Dermis microvascular lymphatic vessel endothelial cell (primary cell): ENCODE measurements around the gene CELA2A. TPM values are rescaled to one million over a fixed set of nuclear protein-coding genes. Genes with fewer than 3 reads are reported as not detected.

Experiments used
- DNase-seq, 2 donors: peaks; one replicate each; pipeline versions ENCODE4 v3.0.0 to v3.0.0-alpha.2; 2010; ENCODE audit warnings: low read depth in 2 of 2
- total RNA-seq: library from RNA; depleted of rRNA; stranded (reverse); fragments of >200 nt; gene quantifications from 2 replicates; pipeline ENCODE4 v1.2.1, GENCODE V29; 2014

CELA2A gene
- not detected in 2 replicates for total RNA-seq

GRCh38 chr1:15456313-15456954 lies at the start of gene CELA2A:
CELA2A (plus strand) TSS chr1:15456732; CDS start chr1:15456754, 22 bp downstream.
- no peak for DNase-seq

DNA sequence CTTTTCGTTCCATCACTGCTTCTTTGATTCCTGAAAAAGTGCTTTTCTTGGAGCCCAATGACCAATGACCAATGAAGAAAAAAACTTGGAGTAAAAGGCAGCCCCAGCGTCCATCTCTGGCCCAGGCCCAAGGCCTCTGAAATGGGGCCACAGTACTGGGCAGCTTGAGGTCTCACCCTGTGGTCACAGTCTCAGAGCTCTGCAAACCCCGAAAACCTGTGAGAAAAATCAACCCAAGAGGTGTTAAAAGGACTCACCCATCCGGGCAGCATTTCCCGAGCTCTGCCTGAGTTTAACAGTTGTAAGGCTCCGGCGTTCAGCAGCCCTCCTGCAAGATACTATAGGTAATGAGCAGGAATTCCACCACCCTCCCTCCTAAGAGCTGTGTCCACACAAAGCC lies 49.0 kb upstream of the CELA2A start:
- DNase-seq: no peak

GRCh38 chr1:15408890-15409387 lies 47.6 kb upstream of the CELA2A start:
- DNase-seq: no peak

- peak; percentile 83 to 84 for DNase-seq
Observed at GRCh38 chr1:15409388-15410222, 46.9 kb upstream of the CELA2A start, which contains the start of gene EFHD2. EFHD2 (plus strand) TSS chr1:15409888; CDS start chr1:15409972, 84 bp downstream.

- no peak for DNase-seq
Observed at GRCh38 chr1:15410223-15410883, 46.2 kb upstream of the CELA2A start.

DNA sequence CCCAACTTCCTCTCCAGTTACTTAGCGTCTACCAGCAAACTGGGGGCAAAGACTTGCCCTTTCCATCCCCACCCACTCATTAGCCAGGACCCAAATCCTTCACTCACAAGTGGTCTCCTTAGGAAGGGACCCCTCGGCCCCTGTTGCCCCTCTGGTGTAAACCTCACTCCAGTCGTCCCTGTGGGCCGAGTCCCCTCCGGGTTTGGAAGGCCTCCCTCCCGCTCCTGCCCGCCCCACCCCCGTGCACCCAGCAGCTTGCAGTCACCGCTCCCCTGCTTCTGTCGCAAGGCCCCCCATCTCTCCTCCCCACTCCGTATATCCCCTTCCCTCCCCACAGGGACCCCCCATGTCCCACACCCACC lies 45.7 kb upstream of the CELA2A start:
- DNase-seq: no peak

GRCh38 chr1:15411593-15412137 lies 44.9 kb upstream of the CELA2A start:
- DNase-seq: no peak

DNA sequence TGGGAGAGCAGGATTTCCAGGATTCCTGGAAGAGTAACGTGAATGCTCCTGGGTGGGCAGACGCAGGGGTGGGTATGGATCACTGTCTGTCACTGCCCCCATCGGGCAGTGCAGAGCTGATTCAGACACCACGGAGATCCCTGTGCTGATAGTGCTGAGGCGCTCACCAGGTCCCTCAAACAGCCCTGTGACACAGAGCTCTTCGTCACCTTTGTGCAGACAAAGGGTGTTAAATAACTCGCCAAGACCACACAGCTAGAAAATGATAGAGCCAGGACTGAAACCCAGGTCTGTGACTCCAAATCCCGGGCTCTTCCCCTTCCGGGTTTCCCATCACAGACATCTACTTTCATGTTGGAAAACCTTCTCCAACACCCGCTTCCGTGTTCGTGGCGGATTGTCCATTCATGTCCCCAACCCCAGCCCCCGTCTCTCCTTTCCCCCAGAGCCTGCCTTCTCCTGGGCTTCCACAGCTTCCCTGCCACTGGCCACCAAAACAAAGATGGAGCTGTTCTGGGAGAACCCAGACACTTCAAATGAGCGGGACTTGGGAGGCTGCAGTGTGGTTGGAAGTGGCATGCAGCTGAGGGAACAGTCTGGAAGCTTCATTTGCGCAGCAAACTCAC lies 44.2 kb upstream of the CELA2A start:
- DNase-seq: peak in 1 of 2 donors; percentile 50

DNA sequence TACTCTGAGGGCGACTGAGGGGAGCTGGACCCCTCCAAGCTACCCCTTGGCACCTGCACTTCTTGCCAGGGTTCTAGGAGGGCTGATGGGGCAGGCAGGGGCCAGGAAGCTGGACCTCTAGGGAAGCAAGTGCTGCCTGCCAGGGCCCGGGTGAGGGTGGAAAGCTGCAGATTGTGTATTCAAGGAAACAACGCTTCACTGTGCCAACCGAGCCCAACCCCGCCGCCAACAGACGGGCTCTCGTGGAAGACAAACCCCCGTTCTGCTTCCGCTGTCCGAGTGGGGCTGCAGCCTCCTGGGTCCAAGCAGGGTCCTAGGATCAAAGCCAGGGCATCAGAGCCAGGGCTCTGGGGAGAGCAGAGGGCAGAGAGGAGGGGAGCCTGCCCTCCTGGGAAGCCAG lies 43.7 kb upstream of the CELA2A start:
- DNase-seq: peak in 1 of 2 donors; percentile 60

DNA sequence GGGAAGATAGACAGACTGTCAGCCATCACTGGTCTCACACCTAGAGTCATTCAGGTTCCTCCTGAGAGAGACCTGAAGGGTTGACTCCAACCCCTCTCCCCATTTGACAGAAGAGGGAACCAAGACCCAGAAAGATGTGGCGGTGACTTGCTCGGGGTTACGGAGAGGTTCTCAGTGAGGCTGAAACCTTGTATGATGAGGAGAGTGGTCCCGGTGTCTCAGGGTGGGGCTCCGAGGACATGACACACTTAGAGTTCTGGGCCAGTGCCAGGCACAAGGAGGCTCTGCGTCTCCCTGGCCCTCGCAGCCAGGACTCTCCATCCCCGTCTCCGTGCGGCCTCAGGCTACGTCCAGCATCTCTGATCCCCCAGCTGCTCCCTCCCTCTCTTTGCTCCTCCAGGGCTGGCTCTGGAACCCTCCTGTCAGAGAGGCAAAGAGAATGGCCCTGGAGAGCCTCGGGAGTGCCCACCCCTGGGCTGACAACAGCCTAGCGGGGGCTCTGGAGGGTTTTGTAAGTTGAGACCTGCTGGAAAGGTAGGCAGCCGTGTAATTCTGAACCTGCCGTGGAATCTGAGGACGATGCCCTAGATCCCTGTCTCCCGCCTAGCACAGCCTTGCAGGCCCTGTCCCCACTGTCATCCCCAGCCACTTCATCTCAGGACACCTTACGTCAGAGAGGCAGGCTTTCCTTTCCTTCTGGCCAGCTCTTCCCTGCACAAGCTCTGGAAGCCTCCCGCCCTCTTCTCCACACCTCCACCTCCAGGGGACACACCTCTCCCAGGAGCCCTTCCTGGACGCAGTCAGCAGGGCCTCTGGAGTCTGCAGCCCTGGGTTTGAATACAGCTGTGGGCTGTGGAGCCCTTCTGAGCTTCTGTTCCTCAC lies 42.7 kb upstream of the CELA2A start:
- no peak for DNase-seq

- no peak for DNase-seq
Observed at GRCh38 chr1:15414445-15414983, 42.0 kb upstream of the CELA2A start.

GRCh38 chr1:15417059-15417934 lies 39.2 kb upstream of the CELA2A start:
- DNase-seq: peak in 1 of 2 donors; percentile 88

DNA sequence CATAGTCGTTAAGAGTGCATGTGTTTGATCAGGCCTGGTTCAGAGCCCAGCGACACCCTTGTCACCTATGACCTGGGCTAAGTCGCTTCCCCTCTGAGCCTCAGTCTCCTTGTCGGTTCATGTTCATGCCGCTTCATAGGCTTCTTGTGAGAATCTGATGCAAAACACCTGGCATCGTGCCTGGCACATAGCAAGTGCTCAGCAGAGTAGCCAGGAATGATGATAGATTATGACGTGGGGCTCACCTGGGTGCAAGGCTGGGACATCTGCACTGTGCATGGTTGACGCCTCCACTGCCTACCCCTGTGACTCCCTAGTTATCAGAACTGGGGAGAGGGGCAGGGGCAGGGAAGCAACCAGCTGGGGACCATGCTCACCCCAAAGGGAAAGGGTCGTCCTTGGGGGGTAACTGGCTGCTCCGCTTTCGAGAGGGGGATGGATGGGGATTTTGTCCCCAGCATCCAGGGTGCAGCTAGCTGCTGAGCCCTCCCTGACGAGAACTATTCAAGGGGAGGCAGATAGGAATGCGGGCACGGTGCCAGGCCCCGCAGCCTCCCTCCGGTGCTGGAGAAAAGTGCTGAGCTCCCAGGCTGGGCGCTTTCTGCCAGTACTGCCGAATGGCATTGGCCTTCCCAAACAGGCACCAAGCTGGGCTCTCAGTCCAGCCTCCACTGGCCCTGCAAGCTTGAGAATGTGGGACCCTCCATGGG lies 37.6 kb upstream of the CELA2A start:
- DNase-seq: peak in 1 of 2 donors; percentile 48

GRCh38 chr1:15420853-15421465 lies 35.6 kb upstream of the CELA2A start:
- no peak for DNase-seq

DNA sequence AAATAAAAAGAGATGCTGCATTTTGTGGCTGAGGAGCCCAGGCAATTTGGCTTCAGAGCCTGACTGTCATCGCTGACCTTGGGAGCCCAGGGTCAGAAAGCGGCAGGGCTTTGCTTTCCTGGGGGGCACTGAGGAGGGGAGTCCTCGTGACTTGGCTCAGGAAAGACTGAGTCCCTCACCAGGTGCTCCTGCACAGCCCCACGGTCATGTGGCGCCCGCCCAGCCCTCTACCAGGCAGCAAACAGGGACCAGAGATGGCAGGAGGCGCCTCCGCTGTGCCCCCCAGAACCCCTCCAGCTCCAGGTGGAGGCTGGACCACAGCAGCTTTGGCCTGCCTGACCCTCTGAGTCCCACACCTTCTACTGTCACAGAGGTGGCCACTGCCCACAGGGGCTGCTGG lies 33.7 kb upstream of the CELA2A start:
- no peak for DNase-seq

DNA sequence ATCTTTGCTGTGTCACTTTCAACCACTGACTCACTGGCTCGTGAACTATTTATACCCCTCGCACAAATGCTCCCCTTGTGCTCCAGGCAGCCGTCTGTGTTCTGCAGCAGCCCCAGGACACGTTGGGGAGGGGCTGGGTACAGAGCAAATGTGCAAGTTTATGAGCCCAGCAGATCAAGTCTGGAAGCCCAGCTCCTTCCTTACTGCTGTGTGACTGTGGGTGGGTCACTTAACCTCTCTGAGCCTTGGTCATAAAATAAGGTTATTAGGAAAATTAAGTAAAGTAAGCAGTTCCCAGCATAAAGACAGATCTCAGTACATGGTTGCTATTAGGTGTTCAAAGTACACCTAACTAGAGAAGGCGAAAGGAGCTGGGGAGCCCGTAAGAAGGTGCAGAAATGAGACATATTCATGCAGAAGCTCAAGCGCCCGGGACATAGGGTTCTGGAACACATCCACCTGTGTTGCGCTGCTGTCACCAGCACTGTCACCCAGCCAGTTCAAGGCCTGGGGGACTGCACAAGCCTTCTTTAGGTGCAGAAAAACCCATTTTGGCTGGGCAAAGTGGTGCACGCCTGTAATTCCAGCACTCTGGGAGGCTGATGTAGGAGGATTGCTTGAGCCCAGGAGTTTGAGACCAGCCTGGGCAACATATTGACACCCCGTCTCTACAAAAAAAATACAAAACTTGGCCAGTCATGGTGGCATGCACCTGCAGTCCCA lies 33.0 kb upstream of the CELA2A start:
- no peak for DNase-seq

DNA sequence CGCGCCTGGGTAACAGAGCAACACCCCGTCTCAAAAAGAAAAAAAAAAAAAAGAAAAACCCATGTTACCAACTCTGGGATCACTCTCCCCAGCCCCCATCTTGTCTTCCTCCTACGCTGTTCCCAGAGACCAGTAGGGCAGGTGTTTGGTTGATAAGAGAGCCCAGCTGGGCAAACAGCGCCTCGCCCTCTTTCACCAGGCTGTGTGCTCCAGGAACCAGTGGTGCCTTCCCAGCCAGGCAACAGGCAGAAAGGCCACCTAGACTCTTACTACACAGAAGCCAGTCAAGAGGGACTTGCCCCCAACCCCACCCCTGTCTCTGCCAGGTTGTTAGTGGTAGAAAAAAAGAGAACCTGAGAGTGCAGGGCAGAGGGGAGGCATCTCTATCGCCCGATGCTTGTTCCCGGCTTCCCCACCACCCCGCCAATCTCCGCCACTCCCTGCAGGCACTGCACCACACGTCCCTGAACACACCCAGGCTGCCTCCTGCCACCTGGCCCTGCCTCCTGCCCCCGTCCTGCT lies 32.3 kb upstream of the CELA2A start:
- DNase-seq: no peak
